Amygdala (tissue), 56 donors: ENCODE data around the gene BFSP1.

ENCODE experiments used
- DNase-seq, 56 donors: peaks; one replicate each; lab custom pipeline; 2025; lab: John Stamatoyannopoulos, UW

The BFSP1 gene

DNA sequence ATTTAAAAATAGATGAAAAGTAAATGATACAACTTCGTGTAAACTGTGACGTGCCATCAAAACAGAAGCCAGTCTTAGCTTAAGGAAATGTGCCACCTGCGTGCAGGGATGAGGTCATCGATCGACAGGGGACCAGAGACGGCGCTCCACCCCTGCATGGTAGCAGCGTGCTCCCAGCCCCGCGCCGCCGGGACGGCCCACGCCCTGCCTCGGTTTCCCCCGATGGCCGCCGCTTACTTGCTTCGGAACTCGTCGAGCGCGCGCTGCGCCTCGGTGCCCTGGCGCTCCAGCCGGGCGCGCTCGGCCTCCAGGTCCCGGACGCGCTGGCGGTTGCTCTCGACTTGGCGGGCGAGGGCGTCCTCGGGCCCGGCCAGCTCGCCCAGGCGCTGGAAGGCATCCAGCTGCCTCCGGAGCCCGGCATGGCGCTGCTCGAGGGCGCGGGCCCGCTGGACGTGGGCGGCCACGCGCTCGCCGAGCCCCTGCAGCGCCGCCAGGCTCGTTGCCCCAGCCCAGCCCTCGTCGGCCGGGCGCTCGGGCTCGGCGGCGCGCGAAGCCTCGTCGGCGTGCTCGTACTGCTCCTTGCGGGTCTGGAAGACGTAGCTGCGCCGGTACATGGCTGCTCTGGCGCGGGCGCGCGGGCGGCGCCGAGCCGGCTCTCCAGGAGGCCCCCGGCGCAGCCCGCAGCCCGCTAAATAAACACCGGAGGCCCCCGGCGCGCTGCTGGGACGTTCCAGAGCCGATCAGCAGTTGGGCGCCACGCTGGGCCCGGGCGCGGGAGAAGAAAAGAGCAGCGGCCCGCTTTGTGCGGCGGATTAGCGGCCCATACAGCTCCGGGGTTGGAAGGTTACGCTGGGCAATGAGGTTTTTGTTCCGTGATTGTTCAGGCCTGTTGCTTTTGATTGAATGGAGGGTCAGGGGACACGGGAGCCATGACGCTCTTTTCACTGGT is at the start of gene BFSP1:
Gene BFSP1, minus strand, starts transcription at position 664 of the 949 bp plus-strand sequence. Its CDS starts 50 bp downstream, at position 614.
- peak in 37 of 56 donors; percentile 7 to 79 (median 46) for DNase-seq

DNA sequence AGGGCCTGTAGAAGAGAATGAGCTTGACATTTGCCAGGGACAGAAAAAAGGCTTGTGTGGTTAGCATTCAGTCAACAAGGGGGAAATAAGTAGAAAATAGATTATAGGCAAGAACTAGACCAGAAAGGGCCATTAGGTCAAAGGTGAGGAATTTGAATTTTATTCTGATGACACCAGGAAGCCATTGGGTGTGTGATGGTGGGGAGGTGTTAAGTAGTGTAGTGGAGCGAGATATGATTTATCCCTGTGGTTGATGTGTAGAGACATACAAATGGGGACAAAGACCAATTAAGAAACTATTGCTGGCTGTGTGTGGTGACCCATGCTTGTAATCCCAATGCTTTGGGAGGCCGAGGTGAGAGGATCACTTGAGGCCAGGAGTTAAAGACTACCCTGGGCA is 49.7 kb upstream of the BFSP1 start:
- DNase-seq, result no peak

GRCh38 chr20:17579369-17580039 is 48.3 kb upstream of the BFSP1 start:
- no peak for DNase-seq

DNA sequence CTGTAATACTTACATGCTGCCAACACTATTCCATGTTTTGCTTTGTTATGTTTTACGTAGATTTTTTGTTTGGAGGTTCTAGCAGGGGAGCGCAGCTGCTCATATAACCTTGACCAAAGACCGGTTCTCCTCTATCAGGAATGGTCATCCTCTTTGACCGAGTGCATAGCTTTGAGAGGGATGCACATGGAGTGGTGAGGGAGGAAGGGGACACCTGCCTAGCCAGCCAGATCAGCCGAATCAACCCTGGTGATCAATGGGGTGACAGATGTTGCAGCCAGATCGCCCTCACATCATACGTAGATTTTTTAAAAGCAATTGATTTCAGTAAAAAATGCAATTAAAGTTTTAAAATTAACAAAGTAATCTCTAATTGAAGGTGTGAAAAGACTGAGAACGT is 45.0 kb upstream of the BFSP1 start:
- DNase-seq, result no peak

- no peak for DNase-seq
Measured at GRCh38 chr20:17573463-17573862, 42.3 kb upstream of the BFSP1 start.

DNA sequence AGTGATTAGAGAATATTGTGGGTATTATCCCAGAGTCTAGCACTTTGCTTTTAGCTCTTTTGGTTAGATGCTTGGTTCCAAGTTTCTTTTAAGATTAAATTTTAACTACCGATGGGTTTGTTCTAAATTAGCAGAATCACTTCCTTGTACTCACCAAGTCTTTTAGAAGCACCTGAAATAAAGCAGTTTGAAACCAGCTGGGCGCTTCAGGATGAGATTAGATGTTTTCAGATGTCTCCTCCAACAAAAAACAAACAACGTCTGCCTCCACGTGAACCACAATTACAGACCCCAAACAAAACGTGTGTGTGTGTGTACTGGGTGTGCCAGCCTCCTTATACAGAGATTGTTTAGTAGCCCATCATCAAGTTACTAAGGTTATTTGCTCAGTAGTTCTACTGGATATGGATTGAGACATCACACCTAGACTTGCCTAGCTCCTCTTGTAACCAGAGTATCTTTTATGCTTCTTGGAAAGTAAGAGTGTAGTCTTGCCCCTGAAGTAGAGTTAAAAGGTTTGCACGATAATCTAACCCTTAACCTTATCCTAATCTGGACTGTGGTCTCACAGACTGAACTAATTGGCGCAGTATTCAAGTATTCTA is 41.0 kb upstream of the BFSP1 start:
- DNase-seq, result no peak

DNA sequence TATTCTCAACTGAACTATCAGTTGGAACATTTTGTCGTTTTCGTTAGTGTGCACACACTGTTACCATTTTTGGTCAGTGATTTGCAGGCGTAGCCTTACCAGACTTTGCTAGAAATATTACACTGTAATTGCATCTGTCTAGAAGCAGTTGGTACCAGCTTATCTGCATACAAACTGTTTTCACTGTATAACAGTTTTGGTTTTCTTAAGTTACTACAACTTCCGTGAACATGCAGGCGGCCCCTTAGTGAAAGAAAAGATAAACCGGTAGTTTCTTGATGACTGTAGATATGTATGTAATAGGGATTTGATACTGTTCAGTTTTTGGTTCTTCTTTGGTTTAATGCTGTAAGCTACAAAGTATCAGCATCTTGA is 40.0 kb upstream of the BFSP1 start:
- no peak for DNase-seq

- DNase-seq, result peak in 35 of 56 donors; percentile 23 to 82 (median 53)
Measured at GRCh38 chr20:17570347-17571152, 39.4 kb upstream of the BFSP1 start.

DNA sequence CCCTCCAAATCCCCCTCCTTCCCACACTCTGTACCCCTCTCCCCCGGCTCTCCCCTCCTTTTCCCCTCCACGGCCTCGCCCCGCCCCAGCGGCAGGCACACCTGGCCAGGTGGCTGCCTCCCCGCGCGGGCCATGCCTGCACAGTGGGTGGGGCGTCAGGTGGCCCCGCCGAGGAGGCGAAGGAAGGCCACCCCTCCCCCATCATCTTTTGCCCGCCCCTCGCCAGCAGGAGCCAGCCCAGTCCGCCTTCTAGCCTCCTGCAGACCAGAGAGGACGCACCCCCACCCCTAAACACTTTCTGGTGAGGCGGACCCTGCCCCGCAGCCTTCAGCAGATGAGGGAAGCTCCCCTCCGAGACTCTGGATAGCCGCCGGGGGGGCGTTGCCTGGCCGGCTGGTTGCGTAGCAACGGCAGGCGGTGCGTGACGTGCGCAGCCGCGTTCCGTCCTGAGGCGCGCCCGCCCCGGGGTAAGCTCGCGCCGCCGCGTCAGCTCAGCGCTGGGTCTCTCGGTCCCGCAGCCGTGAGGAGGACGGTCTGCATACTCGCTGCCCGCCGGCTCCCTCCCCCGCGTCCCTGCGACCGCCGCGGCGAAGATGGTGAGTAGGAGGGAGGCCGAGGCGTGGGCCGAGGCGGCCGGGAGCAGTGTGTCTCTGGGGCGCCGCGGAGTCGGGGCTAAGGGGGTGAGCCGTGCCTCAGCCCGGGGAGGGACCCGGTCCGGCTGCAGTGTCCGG is 38.6 kb upstream of the BFSP1 start, which contains the start of gene DSTN:
Gene DSTN, plus strand, starts transcription at position 460 of the 731 bp plus-strand sequence. Its CDS starts 134 bp downstream, at position 594.
- peak; percentile 22 to 93 (median 79) for DNase-seq

DNA sequence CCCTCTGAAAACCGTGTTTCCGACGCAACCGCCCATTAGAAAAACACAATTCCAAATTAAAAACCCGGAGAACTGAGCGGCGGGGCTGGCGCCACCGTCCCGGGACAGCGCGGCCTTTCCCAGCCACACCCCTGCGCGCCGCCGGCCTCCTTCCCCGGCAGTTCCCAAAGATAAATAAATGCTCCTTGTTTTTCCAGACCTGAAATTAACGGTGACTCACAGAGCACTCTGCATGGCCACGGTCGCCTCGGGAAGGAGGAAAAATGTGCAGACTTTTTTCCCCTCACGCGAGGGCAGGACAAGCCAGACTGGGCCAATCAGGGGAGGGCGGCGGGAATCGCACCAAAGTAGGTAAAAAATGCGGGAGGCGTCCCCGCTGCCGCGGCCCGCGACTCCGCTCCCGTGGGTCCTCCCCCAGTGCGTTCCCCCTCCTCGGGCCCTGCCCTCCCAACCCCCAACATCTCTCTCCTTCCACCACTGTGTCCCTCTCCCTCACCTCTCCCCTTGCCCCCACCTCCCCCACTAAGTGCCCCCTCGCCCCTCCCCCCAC is 37.9 kb upstream of the BFSP1 start:
- peak in 28 of 56 donors; percentile 2 to 65 (median 24) for DNase-seq

DNA sequence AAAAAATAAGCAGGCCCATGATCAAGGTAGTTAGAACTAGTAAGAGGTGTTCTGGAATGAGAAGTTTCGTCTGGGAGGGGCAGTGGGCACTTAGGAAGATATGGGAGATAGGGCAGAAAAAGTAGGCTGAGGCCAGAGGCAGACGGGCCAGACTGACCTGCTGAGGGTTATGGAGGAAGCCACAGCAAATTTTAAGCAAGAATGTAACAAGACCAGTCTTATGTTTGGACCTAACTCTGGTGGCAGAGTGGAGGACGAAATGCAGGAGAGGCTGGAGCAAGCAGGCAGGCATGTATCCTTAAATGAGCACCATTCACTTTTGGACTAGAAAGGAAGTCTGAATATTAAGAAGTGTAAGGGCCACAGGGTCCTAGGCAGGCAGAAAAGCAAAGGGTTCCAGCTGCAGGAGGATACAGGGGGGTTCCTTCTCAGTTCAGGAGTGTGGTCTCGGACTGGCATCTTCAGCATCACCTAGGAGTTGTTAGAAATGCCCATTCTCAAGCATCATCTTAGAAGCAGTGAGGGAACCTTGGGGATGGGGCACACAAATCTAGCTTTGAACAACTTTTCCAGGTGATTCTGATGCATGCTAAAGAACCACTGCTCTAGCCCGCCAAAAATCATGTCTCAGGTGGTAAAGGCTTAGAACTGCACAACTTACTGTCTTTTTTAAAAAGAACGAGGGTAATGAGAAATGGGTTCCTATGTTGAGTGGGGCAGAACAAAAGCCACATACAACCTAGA is 37.0 kb upstream of the BFSP1 start:
- DNase-seq, result no peak

- DNase-seq, result no peak
Measured at GRCh38 chr20:17566345-17566744, 35.2 kb upstream of the BFSP1 start.

- DNase-seq, result no peak
Measured at GRCh38 chr20:17565169-17565845, 34.1 kb upstream of the BFSP1 start.

DNA sequence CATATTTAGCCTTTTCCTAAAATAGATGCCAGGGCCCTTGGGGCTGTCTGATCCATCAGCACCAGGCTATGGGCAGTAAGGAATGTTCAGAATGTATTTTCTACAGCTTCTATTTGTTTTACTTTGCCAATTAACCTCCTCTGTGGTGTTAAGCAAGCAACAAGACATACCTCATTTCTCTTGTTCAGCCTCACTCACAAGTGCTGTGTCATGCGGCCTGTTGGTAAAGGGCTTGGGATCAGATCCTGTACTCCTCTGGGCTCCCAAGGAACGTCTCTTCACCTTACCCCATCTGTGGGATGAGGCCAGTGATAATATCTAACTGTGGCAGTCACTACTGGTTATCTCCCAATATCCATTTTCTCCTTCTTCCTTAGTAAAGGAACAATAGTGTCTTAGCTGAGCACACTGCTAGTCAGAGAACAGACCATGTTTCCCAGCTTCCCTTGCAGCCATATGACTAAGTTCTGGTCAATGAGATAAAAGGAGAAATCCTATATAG is 31.7 kb upstream of the BFSP1 start:
- no peak for DNase-seq

- DNase-seq, result no peak
Measured at GRCh38 chr20:17560344-17561074, 29.3 kb upstream of the BFSP1 start.

DNA sequence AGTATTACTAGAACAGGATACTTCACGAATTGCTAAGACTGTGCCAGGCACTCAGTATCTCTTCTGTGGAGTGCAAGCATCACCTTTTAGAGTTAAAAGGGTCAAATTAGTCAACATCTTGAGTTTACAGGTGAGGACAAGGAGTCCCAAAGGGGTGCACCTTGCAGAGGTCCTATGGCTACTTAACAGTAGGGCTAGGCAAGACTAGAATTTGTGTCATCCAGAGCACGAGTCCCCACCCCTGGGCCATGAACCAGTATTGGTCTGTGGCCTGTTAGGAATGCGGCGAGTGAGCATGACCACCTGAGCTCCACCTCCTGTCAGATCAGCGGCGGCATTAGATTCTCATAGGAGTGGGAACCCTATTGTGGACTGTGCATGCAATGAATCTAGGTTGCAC is 28.2 kb upstream of the BFSP1 start:
- no peak for DNase-seq

GRCh38 chr20:17558941-17559304 is 27.7 kb upstream of the BFSP1 start:
- no peak for DNase-seq
